ENCODE measurements around the gene MYH3.
"Not testable (repeated sequence)": the region's sequence is repeated elsewhere in the genome, so short reads cannot be mapped to it uniquely, and the experiment has no call there.

Gene MYH3

GRCh38 chr17:10699856-10700255 lies 42.7 kb upstream of the MYH3 start:
- TF ChIP-seq GABPA (IDR thresholded peaks at IDR 0.05; ENCODE audit: low read depth) (no peak), POLR2AphosphoS5 (IDR thresholded peaks at IDR 0.05; ENCODE audit: low read depth) (no peak), CTCF (IDR thresholded peaks at IDR 0.05; ENCODE audit: insufficient read depth, low read length) (no peak), REST (IDR thresholded peaks at IDR 0.05; ENCODE audit: insufficient replicate concordance, low read depth) (no peak), SPI1 (IDR thresholded peaks at IDR 0.05; ENCODE audit: borderline replicate concordance, low read depth) (no peak)
- no peak overlapping the region for H3K4me3 ChIP-seq (replicated peaks; ENCODE audit: insufficient read depth, low read length)
- H3K27me3 ChIP-seq (ENCODE audit: insufficient read depth, poor library complexity, severe bottlenecking) = no peaks in the 10 kb centered on the region
- peak in 1 of 2 experiments; percentile 1 for DNase-seq (ENCODE audit: low read depth in 1 of 2, low spot score in 1 of 2)
- H3K27ac ChIP-seq (replicated peaks) = peak overlapping the region; percentile 32; the same call in 1 of the 2 replicates

- Histone ChIP-seq H3K27me3 (ENCODE audit: insufficient read depth, poor library complexity, severe bottlenecking) (no peaks in the 10 kb centered on the region), H3K4me3 (replicated peaks; ENCODE audit: insufficient read depth, low read length) (peak overlapping the region; percentile 87), H3K27ac (replicated peaks) (peak overlapping the region; percentile 86)
- TF ChIP-seq CTCF (IDR thresholded peaks at IDR 0.05; ENCODE audit: insufficient read depth, low read length) = no peak
- peak in 1 of 2 experiments; percentile 1 for DNase-seq (ENCODE audit: low read depth in 1 of 2, low spot score in 1 of 2)
Measured at GRCh38 chr17:10698096-10698818, 41.1 kb upstream of the MYH3 start.

GRCh38 chr17:10697092-10698081 lies 40.3 kb upstream of the MYH3 start, which contains the start of the genes ADPRM and SCO1:
Gene ADPRM (plus strand): TSS chr17:10697594. CDS start chr17:10704927, 7,333 bp downstream.
Gene SCO1 (minus strand): TSS chr17:10697533. CDS start chr17:10697507, 26 bp downstream.
- no peak for TF ChIP-seq CTCF (IDR thresholded peaks at IDR 0.05; ENCODE audit: insufficient read depth, low read length)
- TF ChIP-seq POLR2AphosphoS5 (IDR thresholded peaks at IDR 0.05; ENCODE audit: low read depth) = peak; percentile 57; the same call in 1 of the 2 replicates
- no peak for TF ChIP-seq REST (IDR thresholded peaks at IDR 0.05; ENCODE audit: insufficient replicate concordance, low read depth)
- TF ChIP-seq SPI1 (IDR thresholded peaks at IDR 0.05; ENCODE audit: borderline replicate concordance, low read depth) = no peak; the same call in 1 of the 2 replicates
- TF ChIP-seq GABPA (IDR thresholded peaks at IDR 0.05; ENCODE audit: low read depth) = peak; percentile 93
- Histone ChIP-seq H3K27me3 (ENCODE audit: insufficient read depth, poor library complexity, severe bottlenecking) (no peaks in the 10 kb centered on the region), H3K4me3 (replicated peaks; ENCODE audit: insufficient read depth, low read length) (peak within 1 kb of the TSS; percentile 87), H3K27ac (replicated peaks) (peak within 1 kb of the TSS; percentile 86)
- DNase-seq (ENCODE audit: low read depth in 1 of 2, low spot score in 1 of 2) = peak; percentile 61 to 87

GRCh38 chr17:10695875-10696407 lies 38.8 kb upstream of the MYH3 start:
- DNase-seq (ENCODE audit: low read depth in 1 of 2, low spot score in 1 of 2); H3K27me3 ChIP-seq (ENCODE audit: insufficient read depth, poor library complexity, severe bottlenecking): not testable (repeated sequence)
- H3K27ac ChIP-seq (replicated peaks) = peak overlapping the region; percentile 86
- H3K4me3 ChIP-seq (replicated peaks; ENCODE audit: insufficient read depth, low read length) = peak overlapping the region; percentile 87
